Natural killer cell (primary cell): Measurements from ENCODE around the gene ALOX12. TPM values are rescaled to one million over a fixed set of nuclear protein-coding genes. Genes with fewer than 3 reads are reported as not detected.

Experiments used
- ATAC-seq, 3 donors: fragments of 150-1000 bp in 2 of 3; fragments of 200-7000 bp in 1 of 3; cut with Tn5 transposase; 1 replicate in 1 of 3; 2 replicates in 2 of 3; pipeline ENCODE4 v1.10.0; 2021; ENCODE audit warnings: mild to moderate bottlenecking in 2 of 3, moderate library complexity in 2 of 3
- DNase-seq, 2 donors: peaks; one replicate each; pipeline versions ENCODE4 v3.0.0 to v3.0.0-alpha.2; 2013 to 2021; ENCODE audit warnings: mixed read lengths in 1 of 2
- H3K27ac ChIP-seq: one replicate; pipeline ENCODE4 v1.5.1; 2013; ENCODE audit warnings: mild to moderate bottlenecking, low read length
- H3K27me3 ChIP-seq: one replicate; pipeline ENCODE4 v1.6.1; 2013; ENCODE audit warnings: low read length; ENCODE audit not compliant: control insufficient read depth, insufficient read depth
- H3K36me3 ChIP-seq: one replicate; pipeline ENCODE4 v1.6.1; 2013; ENCODE audit warnings: low read length; ENCODE audit not compliant: control insufficient read depth, insufficient read depth
- H3K4me1 ChIP-seq: one replicate; pipeline ENCODE4 v1.6.1; 2013; ENCODE audit warnings: low read length; ENCODE audit not compliant: control insufficient read depth, insufficient read depth
- H3K4me3 ChIP-seq: one replicate; pipeline ENCODE4 v1.5.1; 2013; ENCODE audit warnings: low read length
- H3K9me3 ChIP-seq: one replicate; pipeline ENCODE4 v1.6.1; 2013; ENCODE audit warnings: low read length; ENCODE audit not compliant: control insufficient read depth, insufficient read depth
- H3K27ac Mint-ChIP-seq, 2 donors: one replicate each; pipeline ENCODE4 v1.8.0; 2022; ENCODE audit warnings: mild to moderate bottlenecking in 2 of 2, mixed read lengths in 2 of 2, moderate library complexity in 1 of 2
- H3K27me3 Mint-ChIP-seq, 2 donors: one replicate each; pipeline ENCODE4 v1.8.0; 2022; ENCODE audit warnings: low read depth in 2 of 2, mixed read lengths in 2 of 2
- H3K36me3 Mint-ChIP-seq: one replicate; pipeline ENCODE4 v1.8.0; 2022; ENCODE audit warnings: mixed read lengths
- H3K4me1 Mint-ChIP-seq, 2 donors: one replicate each; pipeline ENCODE4 v1.8.0; 2022; ENCODE audit warnings: mixed read lengths in 2 of 2
- H3K4me3 Mint-ChIP-seq: one replicate; pipeline ENCODE4 v1.8.0; 2022; ENCODE audit warnings: mild to moderate bottlenecking, moderate library complexity, mixed read lengths
- H3K9me3 Mint-ChIP-seq, 2 donors: one replicate each; pipeline ENCODE4 v1.8.0; 2022; ENCODE audit warnings: mixed read lengths in 2 of 2
- WGBS: methylation state at CpG from one replicate; pipeline ENCODE4 v1.1.7; 2013; ENCODE audit warnings: missing lambda C conversion rate; ENCODE audit not compliant: insufficient coverage; 5-methylcytosine and 5-hydroxymethylcytosine counted together
- intact Hi-C: fragments of 100-400 bp; cut with micrococcal nuclease; formaldehyde crosslinking; loops from one replicate; pipeline ENCODE4 v1.14.2; 2022
- total RNA-seq, 4 donors: library from RNA; stranded (reverse); fragments of 120-200 nt in 1 of 4; gene quantifications; one replicate each; pipeline versions ENCODE4 v1.2.3 to v1.2.4, GENCODE V29; 2013 to 2022
- TF ChIP-seq, protein P1 (sequence below): fragments of 200-600 bp; IDR thresholded peaks from one replicate; pipeline ENCODE4 v1.8.0; 2022; ENCODE audit warnings: antibody characterized with exemption

ALOX12 gene
- total RNA-seq, 3 donors from 2014 or later (not counting 1 experiment from before 2014, with no cell fraction given) = 0.77 to 2.4 (median 1.3) TPM

DNA sequence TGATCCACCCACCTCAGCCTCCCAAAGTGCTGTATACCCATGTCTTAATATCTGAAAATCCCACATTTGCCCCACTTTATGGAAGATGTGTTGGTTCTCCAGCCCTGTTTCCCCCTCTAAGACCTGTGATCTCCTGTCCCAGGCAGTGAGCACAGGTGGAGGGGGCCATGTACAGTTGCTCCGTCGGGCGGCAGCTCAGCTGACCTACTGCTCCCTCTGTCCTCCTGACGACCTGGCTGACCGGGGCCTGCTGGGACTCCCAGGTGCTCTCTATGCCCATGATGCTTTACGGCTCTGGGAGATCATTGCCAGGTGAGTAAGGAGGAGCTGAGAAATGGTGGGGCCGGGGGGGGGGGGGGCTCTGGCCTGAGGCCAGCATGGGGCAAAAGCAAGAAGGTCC is 9.9 kb downstream of the ALOX12 start:
- intact Hi-C loops = loop anchor here (2.0 to 10.0 kb wide), 3 partner anchors 17 to 531 kb away; partner anchors contain the start of gene BCL6B
- DNase-seq (no peak), ATAC-seq (no peak)
- H3K27ac Mint-ChIP-seq = peak overlapping the region in 1 of 2 donors; percentile 57
- 97% methylated on average over 5 of the region's 7 CpGs for WGBS
- Histone ChIP-seq H3K36me3 (peaks cover 40% of the 10 kb centered on the region), H3K9me3 (no peaks in the 10 kb centered on the region), H3K4me3 (no peak overlapping the region), H3K4me1 (peaks cover 12% of the 10 kb centered on the region), H3K27me3 (no peaks in the 10 kb centered on the region), H3K27ac (no peak overlapping the region)
- no peaks in the 10 kb centered on the region for H3K9me3 Mint-ChIP-seq
- peaks cover 40 to 42% of the 10 kb centered on the region in 2 donors for H3K4me1 Mint-ChIP-seq
- no peak overlapping the region for H3K4me3 Mint-ChIP-seq
- TF ChIP-seq, protein P1, sequence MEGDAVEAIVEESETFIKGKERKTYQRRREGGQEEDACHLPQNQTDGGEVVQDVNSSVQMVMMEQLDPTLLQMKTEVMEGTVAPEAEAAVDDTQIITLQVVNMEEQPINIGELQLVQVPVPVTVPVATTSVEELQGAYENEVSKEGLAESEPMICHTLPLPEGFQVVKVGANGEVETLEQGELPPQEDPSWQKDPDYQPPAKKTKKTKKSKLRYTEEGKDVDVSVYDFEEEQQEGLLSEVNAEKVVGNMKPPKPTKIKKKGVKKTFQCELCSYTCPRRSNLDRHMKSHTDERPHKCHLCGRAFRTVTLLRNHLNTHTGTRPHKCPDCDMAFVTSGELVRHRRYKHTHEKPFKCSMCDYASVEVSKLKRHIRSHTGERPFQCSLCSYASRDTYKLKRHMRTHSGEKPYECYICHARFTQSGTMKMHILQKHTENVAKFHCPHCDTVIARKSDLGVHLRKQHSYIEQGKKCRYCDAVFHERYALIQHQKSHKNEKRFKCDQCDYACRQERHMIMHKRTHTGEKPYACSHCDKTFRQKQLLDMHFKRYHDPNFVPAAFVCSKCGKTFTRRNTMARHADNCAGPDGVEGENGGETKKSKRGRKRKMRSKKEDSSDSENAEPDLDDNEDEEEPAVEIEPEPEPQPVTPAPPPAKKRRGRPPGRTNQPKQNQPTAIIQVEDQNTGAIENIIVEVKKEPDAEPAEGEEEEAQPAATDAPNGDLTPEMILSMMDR = no peak
- H3K27me3 Mint-ChIP-seq = no peaks in the 10 kb centered on the region
- H3K36me3 Mint-ChIP-seq = peaks cover 14% of the 10 kb centered on the region

DNA sequence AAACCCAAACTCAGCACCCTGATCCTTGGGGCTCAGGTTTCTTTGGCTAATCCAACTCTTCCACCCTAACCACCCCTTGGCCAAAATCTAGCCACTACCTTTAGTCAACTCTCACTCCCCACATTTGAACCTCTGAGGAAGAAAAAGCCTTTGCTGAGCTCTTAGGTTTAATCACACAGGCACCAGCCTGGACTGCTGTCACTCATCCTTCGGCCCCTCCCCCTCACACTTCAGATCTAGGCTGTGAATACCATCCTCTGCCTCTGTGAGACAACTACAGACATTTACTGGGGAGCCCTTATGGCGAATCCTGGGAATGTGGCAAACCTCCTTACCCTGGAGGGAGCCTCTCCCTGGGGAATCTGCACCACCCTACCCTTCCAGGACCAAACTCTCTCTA is 11.3 kb downstream of the ALOX12 start:
- no peak for ATAC-seq
- TF ChIP-seq, protein P1 = no peak
- intact Hi-C loops = loop anchor here (10.0 kb wide), 1 partner anchor 532 kb away; no protein-coding TSS in a partner anchor
- DNase-seq = no peak
- Mint-ChIP-seq H3K9me3 (no peaks in the 10 kb centered on the region), H3K4me3 (no peak overlapping the region), H3K27ac (peak overlapping the region in 1 of 2 donors; percentile 60), H3K36me3 (peaks cover 2% of the 10 kb centered on the region), H3K4me1 (peaks cover 42 to 43% of the 10 kb centered on the region in 2 donors), H3K27me3 (no peaks in the 10 kb centered on the region)
- peaks cover 27% of the 10 kb centered on the region for H3K36me3 ChIP-seq
- no peaks in the 10 kb centered on the region for H3K27me3 ChIP-seq
- H3K4me1 ChIP-seq = peaks cover 23% of the 10 kb centered on the region
- 94% methylated on average over 2 of the region's 2 CpGs for WGBS
- no peaks in the 10 kb centered on the region for H3K9me3 ChIP-seq
- H3K4me3 ChIP-seq = no peak overlapping the region
- no peak overlapping the region for H3K27ac ChIP-seq

DNA sequence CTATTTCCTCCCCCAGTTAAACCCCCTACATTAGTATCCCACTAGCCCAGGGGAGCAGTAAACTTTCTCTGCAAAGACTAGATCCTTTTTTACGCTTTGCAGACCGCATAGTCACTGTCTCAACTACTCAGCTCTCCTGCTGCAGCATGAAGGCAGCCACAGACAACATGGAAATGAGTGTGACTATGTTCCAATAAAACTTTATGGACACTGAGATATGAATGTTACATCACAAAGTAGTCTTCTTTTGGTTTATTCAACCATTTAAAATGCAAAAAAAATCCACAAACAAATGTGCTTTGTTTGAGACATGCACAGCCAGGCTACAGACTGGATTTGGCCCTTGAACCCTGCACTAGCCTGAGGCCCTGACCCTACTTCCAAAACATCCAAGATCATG is 14.7 kb downstream of the ALOX12 start:
- Mint-ChIP-seq H3K4me1 (peaks cover 57 to 59% of the 10 kb centered on the region in 2 donors), H3K27ac (peak overlapping the region; percentile 96 to 100), H3K4me3 (peak overlapping the region; percentile 47), H3K27me3 (no peaks in the 10 kb centered on the region), H3K9me3 (no peaks in the 10 kb centered on the region), H3K36me3 (no peaks in the 10 kb centered on the region)
- no peak overlapping the region for H3K4me3 ChIP-seq
- no peak for ATAC-seq
- WGBS = 78% methylated on average over 2 of the region's 2 CpGs
- H3K9me3 ChIP-seq = no peaks in the 10 kb centered on the region
- no peak for DNase-seq
- TF ChIP-seq, protein P1 = no peak
- intact Hi-C loops = loop anchor here (5.0 to 10.0 kb wide), 3 partner anchors 256 to 674 kb away; partner anchors contain the start of genes C17orf100, MED31, TP53 and WRAP53
- H3K36me3 ChIP-seq = peaks cover 15% of the 10 kb centered on the region
- no peak overlapping the region for H3K27ac ChIP-seq
- peaks cover 44% of the 10 kb centered on the region for H3K4me1 ChIP-seq
- no peaks in the 10 kb centered on the region for H3K27me3 ChIP-seq

DNA sequence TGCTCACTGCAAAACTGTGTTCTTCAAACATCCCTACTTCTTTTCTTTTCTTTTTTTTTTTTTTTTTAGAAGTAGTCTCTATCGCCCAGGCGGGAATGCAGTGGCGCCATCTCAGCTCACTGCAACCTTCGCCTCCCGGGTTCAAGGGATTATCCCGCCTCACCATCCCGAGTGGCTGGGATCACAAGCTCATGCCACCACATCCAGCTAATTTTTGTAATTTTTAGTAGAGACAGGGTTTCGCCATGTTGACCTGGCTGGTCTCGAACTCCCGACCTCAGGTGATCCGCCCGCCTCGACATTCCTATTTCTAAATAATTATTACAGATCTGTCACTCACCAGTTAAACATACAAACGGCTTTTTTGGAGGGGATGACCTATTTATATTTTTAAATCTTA is 15.6 kb downstream of the ALOX12 start:
- peak overlapping the region; percentile 97 for H3K4me3 Mint-ChIP-seq
- Histone ChIP-seq H3K4me3 (peak overlapping the region; percentile 92), H3K36me3 (peaks cover 12% of the 10 kb centered on the region), H3K9me3 (no peaks in the 10 kb centered on the region), H3K27ac (no peak overlapping the region), H3K27me3 (no peaks in the 10 kb centered on the region), H3K4me1 (peaks cover 53% of the 10 kb centered on the region)
- no peaks in the 10 kb centered on the region for H3K9me3 Mint-ChIP-seq
- intact Hi-C loops = loop anchor here (5.0 to 10.0 kb wide), 3 partner anchors 257 to 673 kb away; partner anchors contain the start of genes C17orf100, MED31, TP53 and WRAP53
- ATAC-seq = no peak
- DNase-seq = no peak
- peak overlapping the region; percentile 96 to 100 for H3K27ac Mint-ChIP-seq
- no peaks in the 10 kb centered on the region for H3K27me3 Mint-ChIP-seq
- TF ChIP-seq, protein P1 = no peak
- WGBS = 60% methylated on average over 13 of the region's 14 CpGs
- peaks cover 65 to 68% of the 10 kb centered on the region in 2 donors for H3K4me1 Mint-ChIP-seq
- H3K36me3 Mint-ChIP-seq = no peaks in the 10 kb centered on the region
